Kidney (tissue), 14 donors: ENCODE data around the gene ZNF644. TPM values are rescaled to one million over a fixed set of nuclear protein-coding genes. Genes with fewer than 3 reads are reported as not detected.

Source experiments
- DNase-seq, 5 donors: peaks; one replicate each; pipeline ENCODE4 v3.0.0-alpha.2; 2013 to 2020
- FAIRE-seq: peaks from 2 replicates; lab custom pipeline; 2012; peaks lifted over from hg19 to GRCh38; lab: Jason Lieb, UNC
- H3K27ac ChIP-seq, 2 donors: one replicate each; pipeline ENCODE4 v1.7.0; 2013; ENCODE audit warnings: low read depth in 2 of 2, low read length in 2 of 2, inconsistent platforms in 1 of 2
- H3K27me3 ChIP-seq: one replicate; pipeline ENCODE4 v1.7.1; 2013; ENCODE audit warnings: low read length, inconsistent platforms; ENCODE audit not compliant: control insufficient read depth, insufficient read depth
- H3K36me3 ChIP-seq, 3 donors: one replicate each; pipeline versions ENCODE4 v1.7.0 to v1.7.1; 2013; ENCODE audit warnings: low read length in 3 of 3, control low read depth in 1 of 3, inconsistent platforms in 1 of 3; ENCODE audit not compliant: insufficient read depth in 3 of 3, control insufficient read depth in 2 of 3
- H3K4me1 ChIP-seq, 3 donors: one replicate each; pipeline versions ENCODE4 v1.7.0 to v1.7.1; 2013; ENCODE audit warnings: low read length in 3 of 3, inconsistent platforms in 1 of 3, low read depth in 1 of 3; ENCODE audit not compliant: control insufficient read depth in 2 of 3, insufficient read depth in 2 of 3
- H3K4me3 ChIP-seq, 3 donors: one replicate each; pipeline versions ENCODE4 v1.7.0 to v1.8.1; 2013; ENCODE audit warnings: low read length in 3 of 3, control low read depth in 1 of 3, inconsistent platforms in 1 of 3
- H3K9ac ChIP-seq, 3 donors: one replicate each; pipeline versions ENCODE4 v1.7.0 to v1.7.1; 2013; ENCODE audit warnings: low read length in 3 of 3, control low read depth in 1 of 3, inconsistent platforms in 1 of 3
- H3K9me3 ChIP-seq, 3 donors: one replicate each; pipeline versions ENCODE4 v1.7.0 to v1.7.1; 2013; ENCODE audit warnings: low read length in 3 of 3, control low read depth in 1 of 3, inconsistent platforms in 1 of 3; ENCODE audit not compliant: control insufficient read depth in 2 of 3, insufficient read depth in 1 of 3
- intact Hi-C: fragments of 100-400 bp; cut with DNase I; formaldehyde crosslinking; loops from one replicate; pipeline ENCODE4 v1.11.1; 2022
- polyA plus RNA-seq: library from polyadenylated mRNA; stranded (reverse); fragments of 350-450 nt; fragmentation: Illumina TruSeq; extraction: RNeasy Lipid Tissue Mini Kit (QIAGEN cat#74804); gene quantifications from one replicate; pipeline ENCODE4 v1.2.3, GENCODE V29; 2014; ENCODE audit warnings: low read depth, low replicate concordance; ENCODE audit not compliant: insufficient read depth
- total RNA-seq: library from RNA; stranded (reverse); fragmentation: NEBNext Ultra II Directional; extraction: Animal tissue kit (Norgen Biotek cat#: 25700); gene quantifications from one replicate; pipeline ENCODE4 v1.2.1, GENCODE V29; 2021
- TF ChIP-seq, protein P1 (sequence below): IDR thresholded peaks from 3 replicates; pipeline ENCODE4 v1.5.1; 2012; ENCODE audit warnings: mild to moderate bottlenecking, moderate library complexity, borderline replicate concordance; ENCODE audit not compliant: insufficient read depth; ENCODE audit errors: extremely low read depth
- donor health status: control.
- donor health status: control.
- donor health status: control.
- donor health status: control.
- donor health status: control.
- donor health status: DM: yes; HTN: yes; CAD: no.
- donor health status: Normal renal cell carcinoma (clear cell type).

The ZNF644 gene
- total and polyA plus RNA-seq, 2 donors from 2014 or later: 10.5 to 60.4 TPM

DNA sequence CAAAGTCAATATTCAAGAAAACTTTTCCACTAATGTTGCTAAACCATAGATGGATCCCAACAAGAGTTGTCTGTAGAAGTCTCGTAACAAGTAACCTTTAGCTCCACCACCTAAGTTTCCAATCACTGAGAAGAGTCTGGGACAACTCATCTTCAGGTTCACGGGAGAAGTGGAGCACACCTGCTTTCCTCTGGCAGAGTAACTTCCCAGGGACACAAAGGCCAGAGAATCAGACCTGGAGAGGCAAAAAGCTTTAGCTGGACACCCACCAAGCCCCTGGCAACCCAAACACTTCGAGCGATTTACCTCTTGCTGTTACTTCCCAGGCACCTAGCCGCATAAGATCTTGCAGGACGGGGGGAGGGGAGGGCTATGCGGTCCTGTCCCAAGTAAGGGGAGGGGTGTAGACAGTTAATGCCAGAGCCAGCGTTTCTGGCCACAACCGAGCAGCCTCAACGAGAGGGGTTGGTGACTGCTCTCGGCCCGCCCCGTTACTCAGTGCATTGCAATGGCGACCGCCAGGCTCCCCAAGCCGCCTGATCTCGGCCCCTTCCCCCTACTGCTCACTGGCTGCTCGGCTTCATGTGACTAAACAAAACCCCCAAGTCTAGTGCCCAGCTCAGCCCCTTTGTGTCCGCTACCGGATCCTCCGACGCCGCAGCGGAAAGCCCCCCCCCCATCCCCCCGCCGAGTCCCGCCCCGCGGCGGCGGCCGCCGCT lies 709 bp downstream of the ZNF644 start:
- intact Hi-C loops: no loop called here
- H3K27ac ChIP-seq: peak overlapping the region; percentile 99 to 100
- no peaks in the 10 kb centered on the region for H3K9me3 ChIP-seq
- no peaks in the 10 kb centered on the region for H3K36me3 ChIP-seq
- TF ChIP-seq, protein P1, sequence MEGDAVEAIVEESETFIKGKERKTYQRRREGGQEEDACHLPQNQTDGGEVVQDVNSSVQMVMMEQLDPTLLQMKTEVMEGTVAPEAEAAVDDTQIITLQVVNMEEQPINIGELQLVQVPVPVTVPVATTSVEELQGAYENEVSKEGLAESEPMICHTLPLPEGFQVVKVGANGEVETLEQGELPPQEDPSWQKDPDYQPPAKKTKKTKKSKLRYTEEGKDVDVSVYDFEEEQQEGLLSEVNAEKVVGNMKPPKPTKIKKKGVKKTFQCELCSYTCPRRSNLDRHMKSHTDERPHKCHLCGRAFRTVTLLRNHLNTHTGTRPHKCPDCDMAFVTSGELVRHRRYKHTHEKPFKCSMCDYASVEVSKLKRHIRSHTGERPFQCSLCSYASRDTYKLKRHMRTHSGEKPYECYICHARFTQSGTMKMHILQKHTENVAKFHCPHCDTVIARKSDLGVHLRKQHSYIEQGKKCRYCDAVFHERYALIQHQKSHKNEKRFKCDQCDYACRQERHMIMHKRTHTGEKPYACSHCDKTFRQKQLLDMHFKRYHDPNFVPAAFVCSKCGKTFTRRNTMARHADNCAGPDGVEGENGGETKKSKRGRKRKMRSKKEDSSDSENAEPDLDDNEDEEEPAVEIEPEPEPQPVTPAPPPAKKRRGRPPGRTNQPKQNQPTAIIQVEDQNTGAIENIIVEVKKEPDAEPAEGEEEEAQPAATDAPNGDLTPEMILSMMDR: no peak
- H3K4me1 ChIP-seq: peaks cover 0 to 11% (median 11%) of the 10 kb centered on the region in 3 donors
- H3K4me3 ChIP-seq: peak overlapping the region; percentile 76 to 86 (median 85)
- H3K9ac ChIP-seq: peak overlapping the region; percentile 81 to 92 (median 86)
- FAIRE-seq (no peak), DNase-seq (peak; percentile 90 to 95 (median 94))
- no peaks in the 10 kb centered on the region for H3K27me3 ChIP-seq

DNA sequence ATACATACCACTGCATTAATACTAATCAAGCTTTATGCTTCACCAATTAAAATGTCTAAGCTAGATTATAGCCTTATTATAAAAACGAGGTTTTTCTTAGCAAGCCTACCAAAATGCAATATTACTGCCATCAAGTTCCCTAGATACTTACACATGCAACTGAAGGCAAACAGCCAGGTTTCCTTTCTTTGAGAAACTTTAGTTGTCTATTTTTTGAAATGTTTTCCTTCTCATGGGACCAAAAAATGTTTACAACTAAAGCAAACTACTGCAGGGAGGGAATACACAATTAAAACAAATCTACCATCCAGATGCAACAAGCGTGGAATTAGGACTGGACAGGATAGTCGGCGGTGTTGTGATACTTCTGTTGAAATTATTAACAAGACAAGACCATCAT lies 1.3 kb downstream of the ZNF644 start:
- TF ChIP-seq, protein P1: no peak
- H3K9ac ChIP-seq: peak overlapping the region; percentile 31 to 92 (median 86)
- H3K36me3 ChIP-seq: no peaks in the 10 kb centered on the region
- no peak overlapping the region for H3K27ac ChIP-seq
- H3K4me1 ChIP-seq: peaks cover 0 to 13% (median 13%) of the 10 kb centered on the region in 3 donors
- H3K9me3 ChIP-seq: no peaks in the 10 kb centered on the region
- FAIRE-seq (no peak), DNase-seq (peak in 1 of 5 donors; percentile 11)
- H3K4me3 ChIP-seq: peak overlapping the region; percentile 76 to 86 (median 85)
- no peaks in the 10 kb centered on the region for H3K27me3 ChIP-seq
- intact Hi-C loops: no loop called here

DNA sequence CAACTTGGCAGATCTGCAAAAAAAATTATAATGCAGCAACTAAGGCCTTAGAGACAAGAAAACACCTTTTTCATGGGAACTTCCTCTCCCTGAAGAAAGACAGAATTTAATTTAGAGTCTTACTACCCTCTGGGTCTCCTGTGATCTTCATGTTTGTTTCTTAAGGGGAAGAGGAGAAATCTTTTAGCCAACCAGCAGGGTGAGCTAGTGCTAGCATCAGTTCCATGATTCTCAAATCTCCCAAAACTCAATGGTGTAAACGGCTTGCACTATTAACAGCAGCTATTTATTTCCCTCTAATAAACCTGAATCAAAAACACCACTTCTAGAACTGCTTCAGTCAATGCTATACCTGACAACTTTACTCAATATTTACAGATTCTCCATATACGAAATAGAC lies 3.8 kb downstream of the ZNF644 start:
- DNase-seq: peak in 1 of 5 donors; percentile 16

More for the DNA sequence above, 3.8 kb downstream of the ZNF644 start:
- peaks cover 0 to 18% (median 12%) of the 10 kb centered on the region in 3 donors for H3K4me1 ChIP-seq
- no peak overlapping the region for H3K27ac ChIP-seq
- H3K9ac ChIP-seq: no peak overlapping the region
- no peaks in the 10 kb centered on the region for H3K9me3 ChIP-seq
- H3K36me3 ChIP-seq: no peaks in the 10 kb centered on the region
- H3K27me3 ChIP-seq: no peaks in the 10 kb centered on the region
- intact Hi-C loops: no loop called here
- FAIRE-seq: no peak
- TF ChIP-seq, protein P1: no peak
- H3K4me3 ChIP-seq: no peak overlapping the region
